Pancreas (tissue), 10 donors: Measurements from ENCODE around the gene MARS1. TPM values are rescaled to one million over a fixed set of nuclear protein-coding genes. Genes with fewer than 3 reads are reported as not detected.
"Not testable (repeated sequence)": the region's sequence is repeated elsewhere in the genome, so short reads cannot be mapped to it uniquely, and the experiment has no call there.

Experiments
- ATAC-seq, 4 donors: fragments of 200-7000 bp; cut with Tn5 transposase; one replicate each; pipeline versions ENCODE4 v1.8.0 to v1.9.1; 2020; ENCODE audit warnings: mild to moderate bottlenecking in 4 of 4, moderate library complexity in 4 of 4
- DNase-seq, 6 donors: peaks; one replicate each; pipeline ENCODE4 v3.0.0-alpha.2; 2020
- FAIRE-seq: peaks from 2 replicates; lab custom pipeline; 2012; peaks lifted over from hg19 to GRCh38; lab: Jason Lieb, UNC
- H3K27ac ChIP-seq, 4 donors: fragments of 200-600 bp; sonication (generic); 1 replicate in 3 of 4; 2 replicates in 1 of 4; pipeline versions ENCODE4 v1.5.0 to v1.8.0; 2020
- H3K27me3 ChIP-seq, 4 donors: fragments of 200-600 bp; one replicate each; pipeline ENCODE4 v1.8.0; 2021
- H3K36me3 ChIP-seq, 3 donors: fragments of 200-600 bp; sonication (generic) in 1 of 3; one replicate each; pipeline versions ENCODE4 v1.5.0 to v1.8.0; 2020 to 2021
- H3K4me1 ChIP-seq, 3 donors: fragments of 200-600 bp; one replicate each; pipeline ENCODE4 v1.8.0; 2021
- H3K4me3 ChIP-seq, 4 donors: fragments of 200-600 bp; sonication (generic) in 2 of 4; one replicate each; pipeline versions ENCODE4 v1.5.0 to v1.8.0; 2020 to 2021
- H3K9me3 ChIP-seq, 4 donors: fragments of 200-600 bp; one replicate each; pipeline ENCODE4 v1.8.0; 2021
- CTCF ChIP-seq, 4 donors: fragments of 200-600 bp; sonication (generic) in 3 of 4; IDR thresholded peaks; one replicate each; pipeline versions ENCODE4 v1.5.0 to v1.8.0; 2021; ENCODE audit warnings: antibody characterized with exemption in 4 of 4
- WGBS, 2 donors: extraction: QIAGEN DNeasy Blood & Tissue Kit; methylation state at CpG; one replicate each; pipeline ENCODE4 v1.1.7; 2013; 5-methylcytosine and 5-hydroxymethylcytosine counted together
- intact Hi-C, 3 donors: fragments of 100-400 bp; cut with DNase I; formaldehyde crosslinking; loops; one replicate each; pipeline versions ENCODE4 v1.11.1 to v1.14.2; 2022
- polyA plus RNA-seq, 2 donors: library from polyadenylated mRNA; stranded (reverse); fragments of 200-250 nt; gene quantifications; one replicate each; pipeline ENCODE4 v1.2.3, GENCODE V29; 2013
- total RNA-seq, 6 donors: library from RNA; stranded (reverse); fragmentation: NEBNext Ultra II Directional in 4 of 6; extraction: Animal tissue kit (Norgen Biotek cat#: 25700) in 4 of 6; gene quantifications; one replicate each; pipeline versions ENCODE4 v1.2.1 to v1.2.4, GENCODE V29; 2021 to 2023
- donor health status: healthy with polysubstance abuse.
- donor health status: DM: no; HTN: no; CAD: no; lungs with moderate emphysema.
- donor health status: DM: no; HTN: no; CAD: no.
- donor health status: control.
- donor health status: control.
- donor health status: Bipolar disorder and iron deficiency.
- donor health status: DM: yes; HTN: yes; CAD: no.
- donor health status: DM: no; HTN: no; CAD: no.
- donor health status: DM: no; HTN: no; CAD: no.
- donor health status: DM: yes; HTN: yes; CAD: no.

Gene MARS1
- total and polyA plus RNA-seq, 8 donors, result 33.4 to 210 (median 88.8) TPM

- Histone ChIP-seq H3K36me3 (peaks cover 0 to 51% (median 17%) of the 10 kb centered on the region in 3 donors), H3K4me3 (no peak overlapping the region), H3K4me1 (peaks cover 0 to 10% (median 5%) of the 10 kb centered on the region in 3 donors), H3K9me3 (no peaks in the 10 kb centered on the region), H3K27ac (no peak overlapping the region), H3K27me3 (no peaks in the 10 kb centered on the region)
- no peak for ATAC-seq
- FAIRE-seq, result no peak
- intact Hi-C loops, result no loop called here
- 97 to 98% methylated on average over 4 of the region's 4 CpGs for WGBS, 2 donors
- no peak for TF ChIP-seq CTCF (IDR thresholded peaks at IDR 0.05)
- DNase-seq, result no peak
These were observed 23.3 kb downstream of the MARS1 start for GRCh38 chr12:57511161-57511560.

- H3K27ac ChIP-seq, result no peak overlapping the region
- peaks cover 0 to 14% (median 5%) of the 10 kb centered on the region in 3 donors for H3K4me1 ChIP-seq
- H3K27me3 ChIP-seq, result no peaks in the 10 kb centered on the region
- TF ChIP-seq CTCF (IDR thresholded peaks at IDR 0.05), result no peak
- no peaks in the 10 kb centered on the region for H3K9me3 ChIP-seq
- intact Hi-C loops, result no loop called here
- ATAC-seq, result no peak
- H3K36me3 ChIP-seq, result peaks cover 0 to 53% (median 20%) of the 10 kb centered on the region in 3 donors
- 91 to 92% methylated on average over 7 of the region's 7 CpGs for WGBS, 2 donors
- FAIRE-seq, result no peak
- DNase-seq, result no peak
- no peak overlapping the region for H3K4me3 ChIP-seq
These were observed 23.9 kb downstream of the MARS1 start for GRCh38 chr12:57511588-57512325.

GRCh38 chr12:57512665-57513064 lies 24.8 kb downstream of the MARS1 start:
- Histone ChIP-seq H3K4me3 (no peak overlapping the region), H3K27ac (no peak overlapping the region), H3K4me1 (peaks cover 4 to 22% (median 11%) of the 10 kb centered on the region in 3 donors), H3K9me3 (no peaks in the 10 kb centered on the region), H3K36me3 (peaks cover 0 to 59% (median 25%) of the 10 kb centered on the region in 3 donors), H3K27me3 (no peaks in the 10 kb centered on the region)
- ATAC-seq (no peak), FAIRE-seq (no peak), DNase-seq (no peak)
- TF ChIP-seq CTCF (IDR thresholded peaks at IDR 0.05), result no peak
- intact Hi-C loops, result no loop called here
- 83 to 87% methylated on average over 6 of the region's 6 CpGs for WGBS, 2 donors

GRCh38 chr12:57513266-57513665 lies 25.4 kb downstream of the MARS1 start:
- Histone ChIP-seq H3K4me3 (no peak overlapping the region), H3K27ac (no peak overlapping the region), H3K9me3 (no peaks in the 10 kb centered on the region), H3K36me3 (peaks cover 0 to 59% (median 26%) of the 10 kb centered on the region in 3 donors), H3K4me1 (peaks cover 10 to 28% (median 17%) of the 10 kb centered on the region in 3 donors), H3K27me3 (no peaks in the 10 kb centered on the region)
- no peak for TF ChIP-seq CTCF (IDR thresholded peaks at IDR 0.05)
- WGBS, 2 donors, result 96% methylated on average over 5 of the region's 5 CpGs
- FAIRE-seq (no peak), ATAC-seq (no peak), DNase-seq (no peak)
- intact Hi-C loops, result no loop called here

GRCh38 chr12:57513677-57514076 lies 25.8 kb downstream of the MARS1 start:
- 88 to 91% methylated on average over 6 of the region's 6 CpGs for WGBS, 2 donors
- peaks cover 0 to 59% (median 26%) of the 10 kb centered on the region in 3 donors for H3K36me3 ChIP-seq
- H3K27me3 ChIP-seq, H3K9me3 ChIP-seq, FAIRE-seq, H3K27ac ChIP-seq, intact Hi-C loops, H3K4me3 ChIP-seq, DNase-seq, ATAC-seq: not testable (repeated sequence)
- H3K4me1 ChIP-seq, result peaks cover 14 to 33% (median 21%) of the 10 kb centered on the region in 3 donors

- Histone ChIP-seq H3K36me3 (peaks cover 0 to 59% (median 26%) of the 10 kb centered on the region in 3 donors), H3K4me1 (peaks cover 14 to 37% (median 26%) of the 10 kb centered on the region in 3 donors), H3K27ac (peak overlapping the region in 2 of 4 donors; percentile 6 to 18)
- H3K27me3 ChIP-seq, DNase-seq, H3K9me3 ChIP-seq, FAIRE-seq, intact Hi-C loops, H3K4me3 ChIP-seq: not testable (repeated sequence)
- ATAC-seq, result peak in 2 of 4 donors; percentile 21 to 49
- 53% methylated on average over 9 of the region's 9 CpGs for WGBS, 2 donors
These were observed 26.4 kb downstream of the MARS1 start for GRCh38 chr12:57514246-57514645.
